Caco-2 (cell line): ENCODE results near the gene PLSCR5. TPM values are rescaled to one million over a fixed set of nuclear protein-coding genes. Genes with fewer than 3 reads are reported as not detected.

Experiments
- BruUV-seq: library from RNA; stranded (reverse); fragments of 400-500 nt; replicated peaks from 2 replicates; lab custom pipeline; 2021; lab: Mats Ljungman, UMichigan
- CTCF ChIA-PET: fragments of 300-600 bp; sonication (Branson Sonifier 250); formaldehyde crosslinking; loops from one replicate; lab custom pipeline; 2022; ENCODE audit warnings: antibody characterized with exemption; lab: Charles Lee
- POLR2A ChIA-PET: fragments of 300-600 bp; sonication (Branson Sonifier 250); formaldehyde crosslinking; loops from one replicate; lab custom pipeline; 2022; ENCODE audit warnings: antibody characterized with exemption; lab: Charles Lee
- DNase-seq, 2 experiments: peaks; one replicate each; pipeline versions ENCODE4 v3.0.0 to v3.0.0-alpha.2; 2020 to 2022
- H3K27me3 ChIP-seq: replicated peaks from 2 replicates; pipeline ENCODE4 v1.6.0; 2011; ENCODE audit warnings: low read length; ENCODE audit not compliant: control insufficient read depth, insufficient read depth
- H3K36me3 ChIP-seq: 2 replicates; pipeline ENCODE4 v1.5.1; 2011; ENCODE audit warnings: low read length; ENCODE audit not compliant: control insufficient read depth, insufficient read depth
- H3K4me1 ChIP-seq: fragments of 250-450 bp; sonication (Bioruptor Pico); 2 replicates; pipeline ENCODE4 v1.5.1; 2020; ENCODE audit warnings: mild to moderate bottlenecking
- H3K4me3 ChIP-seq: 2 replicates; pipeline ENCODE4 v1.5.1; 2011; ENCODE audit warnings: low read depth, mild to moderate bottlenecking, control low read depth, low read length
- H3K9me3 ChIP-seq: fragments of 250-450 bp; sonication (Bioruptor Pico); 2 replicates; pipeline ENCODE4 v1.5.1; 2020; ENCODE audit warnings: mild to moderate bottlenecking, moderate library complexity
- H3K27ac Mint-ChIP-seq: one replicate; pipeline ENCODE4 v1.8.0; 2022; ENCODE audit warnings: mixed read lengths; ENCODE audit not compliant: unreplicated experiment
- H3K27me3 Mint-ChIP-seq: one replicate; pipeline ENCODE4 v1.8.0; 2022; ENCODE audit warnings: mixed read lengths; ENCODE audit not compliant: insufficient read depth, unreplicated experiment
- H3K36me3 Mint-ChIP-seq: one replicate; pipeline ENCODE4 v1.8.0; 2022; ENCODE audit warnings: mild to moderate bottlenecking, mixed read lengths; ENCODE audit not compliant: insufficient read depth, unreplicated experiment
- H3K4me1 Mint-ChIP-seq: one replicate; pipeline ENCODE4 v1.8.0; 2022; ENCODE audit warnings: low read depth, mixed read lengths; ENCODE audit not compliant: unreplicated experiment
- H3K4me3 Mint-ChIP-seq: one replicate; pipeline ENCODE4 v1.8.0; 2022; ENCODE audit warnings: mild to moderate bottlenecking, moderate library complexity, mixed read lengths; ENCODE audit not compliant: unreplicated experiment
- H3K9me3 Mint-ChIP-seq: one replicate; pipeline ENCODE4 v1.8.0; 2022; ENCODE audit warnings: mixed read lengths; ENCODE audit not compliant: unreplicated experiment
- CTCF ChIP-seq, 2 experiments: fragments of 200-600 bp in 1 of 2; IDR thresholded peaks; 1 replicate in 1 of 2; 2 replicates in 1 of 2; pipeline versions ENCODE4 v1.5.1 to v1.8.0; 2011 to 2022; ENCODE audit warnings: antibody characterized with exemption in 1 of 2, control low read depth in 1 of 2, inconsistent platforms in 1 of 2, low read depth in 1 of 2, low read length in 1 of 2, mild to moderate bottlenecking in 1 of 2, moderate library complexity in 1 of 2; ENCODE audit not compliant: insufficient read depth in 1 of 2, severe bottlenecking in 1 of 2, unreplicated experiment in 1 of 2
- intact Hi-C: fragments of 100-400 bp; cut with micrococcal nuclease; formaldehyde crosslinking; loops from one replicate; pipeline ENCODE4 v1.10.0; 2022; ENCODE audit not compliant: unreplicated experiment
- total RNA-seq: library from RNA; stranded (reverse); gene quantifications from 2 replicates; pipeline ENCODE4 v1.2.3, GENCODE V29; 2022

PLSCR5 gene
- total RNA-seq, 1 experiment from 2014 or later, result not detected

- CTCF ChIA-PET, result no interaction called here
- H3K4me3 ChIP-seq, result no peak overlapping the region
- POLR2A ChIA-PET, result no interaction called here
- BruUV-seq, result no TSS peak
- no peaks in the 10 kb centered on the region for H3K36me3 Mint-ChIP-seq
- intact Hi-C loops, result no loop called here
- no peaks in the 10 kb centered on the region for H3K9me3 Mint-ChIP-seq
- no peak for DNase-seq
- no peaks in the 10 kb centered on the region; the same call in 1 of the 2 replicates for H3K9me3 ChIP-seq
- no peaks in the 10 kb centered on the region for H3K4me1 ChIP-seq
- TF ChIP-seq CTCF (IDR thresholded peaks at IDR 0.05; ENCODE audit: insufficient read depth in 1 of 2, low read depth in 1 of 2, low read length in 1 of 2, severe bottlenecking in 1 of 2, unreplicated experiment in 1 of 2), result no peak
- H3K36me3 ChIP-seq, result no peaks in the 10 kb centered on the region
- no peaks in the 10 kb centered on the region for H3K27me3 ChIP-seq
- no peaks in the 10 kb centered on the region for H3K4me1 Mint-ChIP-seq
- H3K27ac Mint-ChIP-seq, result no peak overlapping the region
- H3K4me3 Mint-ChIP-seq, result no peak overlapping the region
- no peaks in the 10 kb centered on the region for H3K27me3 Mint-ChIP-seq
These were observed 43.7 kb downstream of the PLSCR5 start for GRCh38 chr3:146561463-146561862.

- CTCF ChIA-PET, result no interaction called here
- no peak for DNase-seq
- Mint-ChIP-seq H3K27me3 (no peaks in the 10 kb centered on the region), H3K9me3 (no peaks in the 10 kb centered on the region), H3K27ac (no peak overlapping the region), H3K4me1 (no peaks in the 10 kb centered on the region), H3K36me3 (no peaks in the 10 kb centered on the region), H3K4me3 (no peak overlapping the region)
- Histone ChIP-seq H3K9me3 (no peaks in the 10 kb centered on the region; the same call in 1 of the 2 replicates), H3K36me3 (no peaks in the 10 kb centered on the region), H3K4me1 (no peaks in the 10 kb centered on the region), H3K4me3 (no peak overlapping the region), H3K27me3 (no peaks in the 10 kb centered on the region)
- no TSS peak for BruUV-seq
- no peak for TF ChIP-seq CTCF (IDR thresholded peaks at IDR 0.05; ENCODE audit: insufficient read depth in 1 of 2, low read depth in 1 of 2, low read length in 1 of 2, severe bottlenecking in 1 of 2, unreplicated experiment in 1 of 2)
- intact Hi-C loops, result no loop called here
- POLR2A ChIA-PET, result no interaction called here
These were observed 44.5 kb downstream of the PLSCR5 start for GRCh38 chr3:146560678-146561077.

- no TSS peak for BruUV-seq
- intact Hi-C loops, result no loop called here
- POLR2A ChIA-PET, result no interaction called here
- H3K4me3 Mint-ChIP-seq, result no peak overlapping the region
- Histone ChIP-seq H3K36me3 (no peaks in the 10 kb centered on the region), H3K4me3 (no peak overlapping the region), H3K27me3 (no peaks in the 10 kb centered on the region), H3K4me1 (no peaks in the 10 kb centered on the region), H3K9me3 (no peaks in the 10 kb centered on the region; the same call in 1 of the 2 replicates)
- no peak for DNase-seq
- no peak overlapping the region for H3K27ac Mint-ChIP-seq
- no peaks in the 10 kb centered on the region for H3K4me1 Mint-ChIP-seq
- no peak for TF ChIP-seq CTCF (IDR thresholded peaks at IDR 0.05; ENCODE audit: insufficient read depth in 1 of 2, low read depth in 1 of 2, low read length in 1 of 2, severe bottlenecking in 1 of 2, unreplicated experiment in 1 of 2)
- no peaks in the 10 kb centered on the region for H3K27me3 Mint-ChIP-seq
- H3K36me3 Mint-ChIP-seq, result no peaks in the 10 kb centered on the region
- H3K9me3 Mint-ChIP-seq, result no peaks in the 10 kb centered on the region
- CTCF ChIA-PET, result no interaction called here
These were observed 45.8 kb downstream of the PLSCR5 start for GRCh38 chr3:146559388-146559787.
